ENCODE measurements around the gene CTTN. TPM values are rescaled to one million over a fixed set of nuclear protein-coding genes. Genes with fewer than 3 reads are reported as not detected.

The CTTN gene
- total and polyA plus RNA-seq, 8 donors, result 68.7 to 130 (median 87.6) TPM

GRCh38 chr11:70378506-70379134 is 19.7 kb upstream of the CTTN start:
- no peak for ATAC-seq
- TF ChIP-seq CTCF (IDR thresholded peaks at IDR 0.05), result no peak
- Histone ChIP-seq H3K4me3 (no peak overlapping the region), H3K36me3 (peaks cover 0 to 28% (median 7%) of the 10 kb centered on the region in 3 donors), H3K9me3 (no peaks in the 10 kb centered on the region), H3K27ac (no peak overlapping the region), H3K27me3 (no peaks in the 10 kb centered on the region), H3K4me1 (no peaks in the 10 kb centered on the region)
- 95 to 96% methylated on average over 9 of the region's 9 CpGs for WGBS, 2 donors
- FAIRE-seq, result no peak
- no peak for DNase-seq
- intact Hi-C loops (cut with DNase I), result no loop called here

GRCh38 chr11:70381350-70381749 is 17.0 kb upstream of the CTTN start:
- ATAC-seq, result no peak
- H3K36me3 ChIP-seq, result peaks cover 0 to 18% (median 7%) of the 10 kb centered on the region in 3 donors
- no peak for TF ChIP-seq CTCF (IDR thresholded peaks at IDR 0.05)
- H3K27ac ChIP-seq, result no peak overlapping the region
- intact Hi-C loops (cut with DNase I), result no loop called here
- no peak for DNase-seq
- H3K9me3 ChIP-seq, result no peaks in the 10 kb centered on the region
- FAIRE-seq, result no peak
- 86 to 92% methylated on average over 8 of the region's 8 CpGs for WGBS, 2 donors
- H3K4me3 ChIP-seq, result no peak overlapping the region
- no peaks in the 10 kb centered on the region for H3K27me3 ChIP-seq
- no peaks in the 10 kb centered on the region for H3K4me1 ChIP-seq

GRCh38 chr11:70381872-70382861 is 16.2 kb upstream of the CTTN start:
- no peaks in the 10 kb centered on the region for H3K27me3 ChIP-seq
- no peak overlapping the region for H3K4me3 ChIP-seq
- TF ChIP-seq CTCF (IDR thresholded peaks at IDR 0.05), result no peak
- H3K36me3 ChIP-seq, result peaks cover 0 to 10% (median 1%) of the 10 kb centered on the region in 3 donors
- WGBS, 2 donors, result 87% methylated on average over 15 of the region's 15 CpGs
- intact Hi-C loops (cut with DNase I), result no loop called here
- DNase-seq, result no peak
- H3K27ac ChIP-seq, result no peak overlapping the region
- ATAC-seq, result no peak
- no peaks in the 10 kb centered on the region for H3K9me3 ChIP-seq
- no peak for FAIRE-seq
- H3K4me1 ChIP-seq, result no peaks in the 10 kb centered on the region

- no peaks in the 10 kb centered on the region for H3K9me3 ChIP-seq
- WGBS, 2 donors, result 89 to 92% methylated on average over 11 of the region's 11 CpGs
- ATAC-seq (no peak), DNase-seq (no peak), FAIRE-seq (no peak)
- no peak overlapping the region for H3K4me3 ChIP-seq
- H3K27me3 ChIP-seq, result no peaks in the 10 kb centered on the region
- peaks cover 0 to 4% (median 0%) of the 10 kb centered on the region in 3 donors for H3K36me3 ChIP-seq
- H3K4me1 ChIP-seq, result no peaks in the 10 kb centered on the region
- TF ChIP-seq CTCF (IDR thresholded peaks at IDR 0.05), result no peak
- H3K27ac ChIP-seq, result no peak overlapping the region
- intact Hi-C loops (cut with DNase I), result no loop called here
Observed at GRCh38 chr11:70383664-70384565, 14.4 kb upstream of the CTTN start.
